Endodermal cell (in vitro differentiated cells): ENCODE measurements around the gene LSAMP. TPM values are rescaled to one million over a fixed set of nuclear protein-coding genes. Genes with fewer than 3 reads are reported as not detected.

Experiments
- DNase-seq: peaks from one replicate; pipeline ENCODE4 v3.0.0-alpha.2; 2017
- H3K27ac ChIP-seq: 2 replicates; pipeline ENCODE4 v1.5.1; 2013; ENCODE audit warnings: mild to moderate bottlenecking, low read depth, low read length, moderate library complexity
- H3K27me3 ChIP-seq: 2 replicates; pipeline ENCODE4 v1.6.1; 2013; ENCODE audit warnings: mild to moderate bottlenecking, low read length, moderate library complexity; ENCODE audit not compliant: insufficient read depth, control insufficient read depth, poor library complexity, severe bottlenecking
- H3K36me3 ChIP-seq: 2 replicates; pipeline ENCODE4 v1.7.0; 2013; ENCODE audit warnings: mild to moderate bottlenecking, low read length, moderate library complexity; ENCODE audit not compliant: control insufficient read depth, insufficient read depth
- H3K4me1 ChIP-seq: one replicate; pipeline ENCODE4 v1.7.0; 2013; ENCODE audit warnings: low read length; ENCODE audit not compliant: control insufficient read depth, insufficient read depth
- H3K4me3 ChIP-seq: 2 replicates; pipeline ENCODE4 v1.5.1; 2013; ENCODE audit warnings: mild to moderate bottlenecking, low read length, moderate library complexity
- H3K9ac ChIP-seq: 2 replicates; pipeline ENCODE4 v1.6.1; 2013; ENCODE audit warnings: mild to moderate bottlenecking, low read length, moderate library complexity; ENCODE audit not compliant: poor library complexity, severe bottlenecking; ENCODE audit errors: extremely low read depth
- H3K9me3 ChIP-seq: 2 replicates; pipeline ENCODE4 v1.6.1; 2013; ENCODE audit warnings: mild to moderate bottlenecking, low read length, moderate library complexity; ENCODE audit not compliant: control insufficient read depth
- H3K27ac Mint-ChIP-seq: 2 replicates; pipeline ENCODE4 v1.8.0; 2020; ENCODE audit warnings: mixed read lengths
- H3K27me3 Mint-ChIP-seq: 2 replicates; pipeline ENCODE4 v1.8.0; 2021; ENCODE audit warnings: mild to moderate bottlenecking, mixed read lengths; ENCODE audit not compliant: insufficient read depth
- H3K36me3 Mint-ChIP-seq: 2 replicates; pipeline ENCODE4 v1.8.0; 2020; ENCODE audit warnings: low read depth, mixed read lengths
- H3K4me1 Mint-ChIP-seq: 2 replicates; pipeline ENCODE4 v1.8.0; 2020; ENCODE audit warnings: mixed read lengths
- H3K4me3 Mint-ChIP-seq: 2 replicates; pipeline ENCODE4 v1.8.0; 2020; ENCODE audit warnings: mild to moderate bottlenecking, moderate library complexity, mixed read lengths
- H3K9me3 Mint-ChIP-seq: 2 replicates; pipeline ENCODE4 v1.8.0; 2020; ENCODE audit warnings: mild to moderate bottlenecking, mixed read lengths
- WGBS, 2 experiments: methylation state at CpG; one replicate each; pipeline versions ENCODE4 v1.1.5 to v1.1.7; 2013; ENCODE audit warnings: missing lambda C conversion rate in 2 of 2, mixed read lengths in 1 of 2; ENCODE audit not compliant: insufficient coverage in 1 of 2, insufficient read length in 1 of 2; 5-methylcytosine and 5-hydroxymethylcytosine counted together
- total RNA-seq, 2 donors: library from RNA; stranded (reverse); fragmentation: NEBNext Ultra II Directional in 1 of 2; extraction: Animal tissue kit (Norgen Biotek cat#: 25700) in 1 of 2; gene quantifications; 2 replicates in 1 of 2; 3 replicates in 1 of 2; pipeline ENCODE4 v1.2.1, GENCODE V29; 2021
- TF ChIP-seq, protein P1 (sequence below): fragments of 200-600 bp; sonication (generic); conservative IDR thresholded peaks from 2 replicates; pipeline ENCODE4 v1.5.0; 2021; ENCODE audit warnings: antibody characterized with exemption, mild to moderate bottlenecking

LSAMP gene
- total RNA-seq, 2 donors from 2014 or later, result 4.4 to 10.2 TPM

GRCh38 chr3:116348216-116348615, 97.1 kb downstream of the LSAMP start:
- H3K36me3 Mint-ChIP-seq, result no peaks in the 10 kb centered on the region
- TF ChIP-seq, protein P1, sequence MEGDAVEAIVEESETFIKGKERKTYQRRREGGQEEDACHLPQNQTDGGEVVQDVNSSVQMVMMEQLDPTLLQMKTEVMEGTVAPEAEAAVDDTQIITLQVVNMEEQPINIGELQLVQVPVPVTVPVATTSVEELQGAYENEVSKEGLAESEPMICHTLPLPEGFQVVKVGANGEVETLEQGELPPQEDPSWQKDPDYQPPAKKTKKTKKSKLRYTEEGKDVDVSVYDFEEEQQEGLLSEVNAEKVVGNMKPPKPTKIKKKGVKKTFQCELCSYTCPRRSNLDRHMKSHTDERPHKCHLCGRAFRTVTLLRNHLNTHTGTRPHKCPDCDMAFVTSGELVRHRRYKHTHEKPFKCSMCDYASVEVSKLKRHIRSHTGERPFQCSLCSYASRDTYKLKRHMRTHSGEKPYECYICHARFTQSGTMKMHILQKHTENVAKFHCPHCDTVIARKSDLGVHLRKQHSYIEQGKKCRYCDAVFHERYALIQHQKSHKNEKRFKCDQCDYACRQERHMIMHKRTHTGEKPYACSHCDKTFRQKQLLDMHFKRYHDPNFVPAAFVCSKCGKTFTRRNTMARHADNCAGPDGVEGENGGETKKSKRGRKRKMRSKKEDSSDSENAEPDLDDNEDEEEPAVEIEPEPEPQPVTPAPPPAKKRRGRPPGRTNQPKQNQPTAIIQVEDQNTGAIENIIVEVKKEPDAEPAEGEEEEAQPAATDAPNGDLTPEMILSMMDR, result no peak
- H3K27ac Mint-ChIP-seq, result no peak overlapping the region
- Histone ChIP-seq H3K4me1 (peaks cover 6% of the 10 kb centered on the region), H3K9me3 (no peaks in the 10 kb centered on the region), H3K27me3 (no peaks in the 10 kb centered on the region), H3K9ac (no peak overlapping the region), H3K27ac (no peak overlapping the region), H3K36me3 (no peaks in the 10 kb centered on the region), H3K4me3 (no peak overlapping the region)
- no peak overlapping the region for H3K4me3 Mint-ChIP-seq
- DNase-seq, result no peak
- H3K9me3 Mint-ChIP-seq, result no peaks in the 10 kb centered on the region
- peaks cover 11% of the 10 kb centered on the region for H3K4me1 Mint-ChIP-seq
- WGBS, 2 experiments, result 93 to 96% methylated on average over 2 of the region's 3 CpGs
- peaks cover 3% of the 10 kb centered on the region for H3K27me3 Mint-ChIP-seq

DNA sequence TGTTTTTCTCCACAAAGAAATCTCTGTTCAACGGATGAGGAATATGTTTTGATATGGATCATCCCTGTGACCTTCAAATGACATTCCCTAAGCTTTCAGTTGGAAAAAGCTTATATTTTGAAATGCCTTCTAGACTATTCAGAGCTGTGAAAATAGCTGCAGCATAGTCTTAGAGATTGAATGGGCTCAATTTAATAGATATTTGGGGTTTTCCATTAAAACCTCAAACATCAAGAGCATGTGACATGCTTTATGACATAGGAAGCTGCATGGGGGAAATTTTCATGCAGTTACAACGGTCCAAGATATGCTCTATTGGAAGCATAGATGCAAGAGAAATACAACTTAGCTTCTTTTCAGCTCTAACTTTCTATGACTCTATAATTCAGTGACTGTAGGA, 102.8 kb downstream of the LSAMP start:
- Histone ChIP-seq H3K27ac (no peak overlapping the region), H3K4me1 (peaks cover 15% of the 10 kb centered on the region), H3K4me3 (no peak overlapping the region), H3K36me3 (no peaks in the 10 kb centered on the region), H3K27me3 (no peaks in the 10 kb centered on the region), H3K9me3 (no peaks in the 10 kb centered on the region), H3K9ac (no peak overlapping the region)
- Mint-ChIP-seq H3K9me3 (no peaks in the 10 kb centered on the region), H3K27me3 (no peaks in the 10 kb centered on the region), H3K27ac (no peak overlapping the region), H3K36me3 (no peaks in the 10 kb centered on the region), H3K4me3 (no peak overlapping the region), H3K4me1 (peaks cover 34% of the 10 kb centered on the region)
- TF ChIP-seq, protein P1, result no peak
- WGBS, 2 experiments, result 89 to 100% methylated on average over 1 to 2 of the region's 2 CpGs
- DNase-seq, result no peak

DNA sequence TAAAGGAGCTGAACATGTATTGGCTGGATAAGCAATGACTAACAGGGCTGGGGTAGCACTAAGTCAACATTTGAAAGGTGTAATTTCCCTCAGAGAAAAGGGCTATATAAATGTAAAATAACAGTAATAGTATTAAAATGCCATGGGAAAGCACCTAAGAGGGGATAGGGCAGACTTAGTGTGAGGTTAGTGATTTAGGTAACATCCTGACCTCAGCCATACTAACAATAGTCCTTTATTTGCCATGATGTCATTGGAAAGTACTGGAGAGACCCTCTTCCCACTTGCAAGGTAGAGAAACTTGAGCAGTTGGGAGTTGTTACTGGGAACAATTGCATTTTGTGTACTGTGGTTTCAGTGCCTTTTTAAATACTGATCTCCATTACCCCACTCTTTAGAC, 103.4 kb downstream of the LSAMP start:
- DNase-seq, result no peak
- H3K27me3 Mint-ChIP-seq, result no peaks in the 10 kb centered on the region
- peaks cover 34% of the 10 kb centered on the region for H3K4me1 Mint-ChIP-seq
- Histone ChIP-seq H3K36me3 (no peaks in the 10 kb centered on the region), H3K27me3 (no peaks in the 10 kb centered on the region), H3K4me3 (no peak overlapping the region), H3K4me1 (peaks cover 15% of the 10 kb centered on the region), H3K9me3 (no peaks in the 10 kb centered on the region), H3K9ac (no peak overlapping the region), H3K27ac (no peak overlapping the region)
- H3K4me3 Mint-ChIP-seq, result no peak overlapping the region
- H3K36me3 Mint-ChIP-seq, result no peaks in the 10 kb centered on the region
- TF ChIP-seq, protein P1, result no peak
- no peaks in the 10 kb centered on the region for H3K9me3 Mint-ChIP-seq
- no peak overlapping the region for H3K27ac Mint-ChIP-seq
